Measurements from ENCODE around the gene TTLL11. TPM values are rescaled to one million over a fixed set of nuclear protein-coding genes. Genes with fewer than 3 reads are reported as not detected.

Gene TTLL11
- total RNA-seq, 1 experiment from 2014 or later, result 2.3 TPM

GRCh38 chr9:122128969-122129343 lies 35.8 kb upstream of the TTLL11 start:
- Histone ChIP-seq H3K9me2 (ENCODE audit: insufficient read depth) (no peaks in the 10 kb centered on the region), H3K27ac (no peak overlapping the region), H2AFZ (no peak overlapping the region), H3K4me1 (replicated peaks; ENCODE audit: insufficient read depth) (no peaks in the 10 kb centered on the region), H3F3A (ENCODE audit: insufficient read depth, low read depth) (no peaks in the 10 kb centered on the region), H4K20me1 (ENCODE audit: insufficient read depth) (no peaks in the 10 kb centered on the region), H3K9me3 (ENCODE audit: insufficient read depth, low read depth) (no peaks in the 10 kb centered on the region), H3K4me2 (no peak overlapping the region), H3K79me2 (ENCODE audit: low read depth) (no peaks in the 10 kb centered on the region), H3K36me3 (ENCODE audit: low read depth) (no peaks in the 10 kb centered on the region), H3K27me3 (ENCODE audit: insufficient read depth, low read depth) (no peaks in the 10 kb centered on the region), H3K4me3 (no peak overlapping the region)
- ChIA-PET POLR2A (ENCODE audit: unreplicated experiment) (no interaction called here), CTCF (interaction anchor here (0.5 kb wide), 1 partner anchor 581 kb away, joined by 17 read pairs; no protein-coding TSS in a partner anchor)
- no peak for TF ChIP-seq CTCF (conservative IDR thresholded peaks at IDR 0.05)
- TF ChIP-seq EZH2 (IDR thresholded peaks at IDR 0.05; ENCODE audit: low read depth), result no peak
- intact Hi-C loops (cut with micrococcal nuclease; ENCODE audit: unreplicated experiment), result loop anchor here (5.0 kb wide), 1 partner anchor 1218 kb away; no protein-coding TSS in a partner anchor
- DNase-seq, result no peak
- no TSS peak for BruUV-seq (replicated peaks)

GRCh38 chr9:122128007-122128968 lies 35.2 kb upstream of the TTLL11 start:
- no peaks in the 10 kb centered on the region for H3K9me2 ChIP-seq (ENCODE audit: insufficient read depth)
- H3F3A ChIP-seq (ENCODE audit: insufficient read depth, low read depth), result no peaks in the 10 kb centered on the region
- intact Hi-C loops (cut with micrococcal nuclease; ENCODE audit: unreplicated experiment), result loop anchor here (5.0 kb wide), 1 partner anchor 1219 kb away; no protein-coding TSS in a partner anchor
- CTCF ChIA-PET, result interaction anchor here (0.5 to 3.8 kb wide), 3 partner anchors 34 to 580 kb away, joined by 8 to 26 read pairs (median 17); no protein-coding TSS in a partner anchor
- POLR2A ChIA-PET (ENCODE audit: unreplicated experiment), result interaction anchor here (0.6 kb wide), 1 partner anchor 144 kb away, joined by 9 read pairs; no protein-coding TSS in a partner anchor
- no peaks in the 10 kb centered on the region for H3K27me3 ChIP-seq (ENCODE audit: insufficient read depth, low read depth)
- no peaks in the 10 kb centered on the region for H3K79me2 ChIP-seq (ENCODE audit: low read depth)
- no peak overlapping the region for H3K4me3 ChIP-seq
- DNase-seq, result no peak
- H3K27ac ChIP-seq, result no peak overlapping the region
- H3K4me1 ChIP-seq (replicated peaks; ENCODE audit: insufficient read depth), result no peaks in the 10 kb centered on the region
- BruUV-seq (replicated peaks), result no TSS peak
- no peaks in the 10 kb centered on the region for H4K20me1 ChIP-seq (ENCODE audit: insufficient read depth)
- H2AFZ ChIP-seq, result no peak overlapping the region
- H3K4me2 ChIP-seq, result no peak overlapping the region
- H3K36me3 ChIP-seq (ENCODE audit: low read depth), result no peaks in the 10 kb centered on the region
- no peak for TF ChIP-seq EZH2 (IDR thresholded peaks at IDR 0.05; ENCODE audit: low read depth)
- no peak for TF ChIP-seq CTCF (conservative IDR thresholded peaks at IDR 0.05)
- H3K9me3 ChIP-seq (ENCODE audit: insufficient read depth, low read depth), result no peaks in the 10 kb centered on the region

- Histone ChIP-seq H3K9me3 (ENCODE audit: insufficient read depth, low read depth) (no peaks in the 10 kb centered on the region), H3K27ac (no peak overlapping the region), H2AFZ (no peak overlapping the region), H3K79me2 (ENCODE audit: low read depth) (no peaks in the 10 kb centered on the region), H3K9me2 (ENCODE audit: insufficient read depth) (no peaks in the 10 kb centered on the region), H3K4me1 (replicated peaks; ENCODE audit: insufficient read depth) (no peaks in the 10 kb centered on the region), H3K4me2 (no peak overlapping the region), H4K20me1 (ENCODE audit: insufficient read depth) (no peaks in the 10 kb centered on the region), H3K36me3 (ENCODE audit: low read depth) (no peaks in the 10 kb centered on the region), H3F3A (ENCODE audit: insufficient read depth, low read depth) (no peaks in the 10 kb centered on the region), H3K27me3 (ENCODE audit: insufficient read depth, low read depth) (no peaks in the 10 kb centered on the region), H3K4me3 (no peak overlapping the region)
- no TSS peak for BruUV-seq (replicated peaks)
- ChIA-PET CTCF (interaction anchor here (0.5 to 3.8 kb wide), 4 partner anchors 9 to 223 kb away, joined by 3 to 26 read pairs (median 6); no protein-coding TSS in a partner anchor), POLR2A (ENCODE audit: unreplicated experiment) (interaction anchor here (0.6 kb wide), 1 partner anchor 145 kb away, joined by 9 read pairs; no protein-coding TSS in a partner anchor)
- TF ChIP-seq EZH2 (IDR thresholded peaks at IDR 0.05; ENCODE audit: low read depth) (no peak), CTCF (conservative IDR thresholded peaks at IDR 0.05) (no peak)
- no peak for DNase-seq
- intact Hi-C loops (cut with micrococcal nuclease; ENCODE audit: unreplicated experiment), result loop anchor here (5.0 kb wide), 1 partner anchor 1220 kb away; no protein-coding TSS in a partner anchor
These were observed 34.3 kb upstream of the TTLL11 start for GRCh38 chr9:122127396-122127798.

Data from PC-9 (cell line).